Left lung (tissue), 10 donors: ENCODE results near the gene KCNT1. TPM values are rescaled to one million over a fixed set of nuclear protein-coding genes. Genes with fewer than 3 reads are reported as not detected.

Experiments used
- ATAC-seq: fragments of 200-7000 bp; cut with Tn5 transposase; one replicate; pipeline ENCODE4 v1.9.1; 2020; ENCODE audit warnings: moderate library complexity
- DNase-seq, 4 donors: peaks; one replicate each; pipeline ENCODE4 v3.0.0-alpha.2; 2013 to 2020
- H3K27ac ChIP-seq, 2 donors: fragments of 200-600 bp; sonication (generic) in 1 of 2; one replicate each; pipeline versions ENCODE4 v1.5.0 to v1.8.0; 2020 to 2021
- H3K27me3 ChIP-seq, 2 donors: fragments of 200-600 bp; sonication (generic) in 1 of 2; one replicate each; pipeline versions ENCODE4 v1.5.0 to v1.8.0; 2020 to 2021
- H3K36me3 ChIP-seq, 2 donors: fragments of 200-600 bp; sonication (generic) in 1 of 2; one replicate each; pipeline versions ENCODE4 v1.5.0 to v1.8.0; 2020 to 2021
- H3K4me1 ChIP-seq, 2 donors: fragments of 200-600 bp; one replicate each; pipeline ENCODE4 v1.8.0; 2021
- H3K4me3 ChIP-seq, 2 donors: fragments of 200-600 bp; sonication (generic) in 1 of 2; one replicate each; pipeline versions ENCODE4 v1.5.0 to v1.8.0; 2020 to 2021; ENCODE audit warnings: mild to moderate bottlenecking in 1 of 2
- H3K9me3 ChIP-seq, 2 donors: fragments of 200-600 bp; sonication (generic) in 1 of 2; one replicate each; pipeline versions ENCODE4 v1.5.0 to v1.8.0; 2020 to 2021
- CTCF ChIP-seq, 2 donors: fragments of 200-600 bp; sonication (generic) in 1 of 2; IDR thresholded peaks; one replicate each; pipeline versions ENCODE4 v1.5.0 to v1.8.0; 2021; ENCODE audit warnings: antibody characterized with exemption in 2 of 2
- intact Hi-C, 2 donors: fragments of 100-400 bp; cut with DNase I; formaldehyde crosslinking; loops; one replicate each; pipeline versions ENCODE4 v1.11.2 to v1.14.2; 2022
- polyA plus RNA-seq, 6 donors: library from polyadenylated mRNA; unstranded; fragments of 120-200 nt; gene quantifications; one replicate each; pipeline ENCODE4 v1.2.1, GENCODE V29; 2013; ENCODE audit not compliant: insufficient read length in 6 of 6
- total RNA-seq, 2 donors: library from RNA; stranded (reverse); fragmentation: NEBNext Ultra II Directional; extraction: Animal tissue kit (Norgen Biotek cat#: 25700); gene quantifications; one replicate each; pipeline ENCODE4 v1.2.1, GENCODE V29; 2021
- donor health status: DM: no; HTN: yes; CAD: no.
- donor health status: DM: no; HTN: no; CAD: no.

Gene KCNT1
- total and polyA plus RNA-seq, 8 donors: 0.26 to 0.89 (median 0.41) TPM

DNA sequence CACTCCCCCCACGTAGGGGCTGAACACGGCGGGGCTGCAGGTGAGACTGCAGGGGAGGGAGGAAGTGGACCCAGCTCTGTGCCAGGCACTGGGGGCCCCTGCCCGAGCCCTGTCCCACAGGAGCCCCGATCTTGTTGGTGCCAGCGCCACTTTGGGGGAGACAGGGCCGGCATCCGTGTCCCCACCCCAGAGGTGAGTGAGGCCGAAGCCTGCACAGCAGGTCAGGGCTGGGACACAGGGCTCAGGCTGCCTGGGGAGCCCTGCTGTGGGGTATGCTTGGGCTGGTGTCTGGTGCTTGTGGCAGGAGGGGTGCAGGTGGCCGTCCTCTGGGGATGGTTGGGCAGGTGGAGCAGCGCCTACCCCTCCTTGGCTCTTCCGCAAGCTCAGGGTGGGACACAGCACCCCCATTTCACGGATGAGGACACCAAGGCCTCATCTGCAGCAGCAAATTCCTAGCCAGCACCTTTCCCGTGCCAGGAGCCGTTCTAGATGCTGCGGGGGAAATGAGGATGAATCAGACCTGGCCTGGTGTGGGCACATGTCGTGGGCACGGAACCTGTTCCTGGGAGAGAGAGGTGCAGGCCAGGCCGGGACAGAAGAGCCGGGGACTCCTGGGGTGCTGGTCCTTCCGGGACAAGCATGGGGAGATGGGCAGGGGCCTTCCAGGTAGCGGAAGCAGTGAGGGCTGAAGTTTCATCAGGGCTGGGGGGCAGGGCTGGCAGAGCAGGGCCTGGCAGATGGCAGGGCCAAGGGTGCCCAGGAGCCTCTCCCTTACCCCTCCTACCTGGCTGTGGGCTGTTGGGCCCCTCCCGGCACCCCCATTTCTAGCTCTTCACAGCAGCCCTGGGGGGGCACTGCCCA, 35.2 kb downstream of the KCNT1 start:
- Histone ChIP-seq H3K4me3 (no peak overlapping the region), H3K27me3 (peaks cover 6 to 81% of the 10 kb centered on the region in 2 donors), H3K4me1 (no peaks in the 10 kb centered on the region), H3K36me3 (no peaks in the 10 kb centered on the region), H3K27ac (no peak overlapping the region), H3K9me3 (no peaks in the 10 kb centered on the region)
- no peak for ATAC-seq
- DNase-seq: no peak
- TF ChIP-seq CTCF (IDR thresholded peaks at IDR 0.05): no peak
- intact Hi-C loops: no loop called here

GRCh38 chr9:135737840-135738521, 36.0 kb downstream of the KCNT1 start:
- DNase-seq: no peak
- Histone ChIP-seq H3K27me3 (peaks cover 6 to 89% of the 10 kb centered on the region in 2 donors), H3K27ac (no peak overlapping the region), H3K36me3 (no peaks in the 10 kb centered on the region), H3K9me3 (no peaks in the 10 kb centered on the region), H3K4me1 (no peaks in the 10 kb centered on the region), H3K4me3 (no peak overlapping the region)
- no peak for ATAC-seq
- no peak for TF ChIP-seq CTCF (IDR thresholded peaks at IDR 0.05)
- intact Hi-C loops: no loop called here

- Histone ChIP-seq H3K4me1 (no peaks in the 10 kb centered on the region), H3K36me3 (no peaks in the 10 kb centered on the region), H3K9me3 (no peaks in the 10 kb centered on the region), H3K27me3 (peaks cover 6 to 92% of the 10 kb centered on the region in 2 donors), H3K27ac (no peak overlapping the region), H3K4me3 (no peak overlapping the region)
- ATAC-seq: no peak
- TF ChIP-seq CTCF (IDR thresholded peaks at IDR 0.05): no peak
- intact Hi-C loops: no loop called here
- no peak for DNase-seq
These were observed 37.6 kb downstream of the KCNT1 start for GRCh38 chr9:135739271-135740220.

- Histone ChIP-seq H3K4me1 (no peaks in the 10 kb centered on the region), H3K27ac (no peak overlapping the region), H3K9me3 (no peaks in the 10 kb centered on the region), H3K27me3 (peaks cover 6 to 88% of the 10 kb centered on the region in 2 donors), H3K4me3 (no peak overlapping the region), H3K36me3 (no peaks in the 10 kb centered on the region)
- ATAC-seq: no peak
- intact Hi-C loops: no loop called here
- no peak for TF ChIP-seq CTCF (IDR thresholded peaks at IDR 0.05)
- no peak for DNase-seq
These were observed 39.6 kb downstream of the KCNT1 start for GRCh38 chr9:135741276-135742219.
